ENCODE data around the gene TMPRSS6. TPM values are rescaled to one million over a fixed set of nuclear protein-coding genes. Genes with fewer than 3 reads are reported as not detected.

TMPRSS6 gene
- not detected in 2 replicates for total RNA-seq

GRCh38 chr22:37109242-37109917 is at the start of gene TMPRSS6:
TMPRSS6 (minus strand) TSS chr22:37109713; CDS start chr22:37103417, 6,296 bp downstream.

DNA sequence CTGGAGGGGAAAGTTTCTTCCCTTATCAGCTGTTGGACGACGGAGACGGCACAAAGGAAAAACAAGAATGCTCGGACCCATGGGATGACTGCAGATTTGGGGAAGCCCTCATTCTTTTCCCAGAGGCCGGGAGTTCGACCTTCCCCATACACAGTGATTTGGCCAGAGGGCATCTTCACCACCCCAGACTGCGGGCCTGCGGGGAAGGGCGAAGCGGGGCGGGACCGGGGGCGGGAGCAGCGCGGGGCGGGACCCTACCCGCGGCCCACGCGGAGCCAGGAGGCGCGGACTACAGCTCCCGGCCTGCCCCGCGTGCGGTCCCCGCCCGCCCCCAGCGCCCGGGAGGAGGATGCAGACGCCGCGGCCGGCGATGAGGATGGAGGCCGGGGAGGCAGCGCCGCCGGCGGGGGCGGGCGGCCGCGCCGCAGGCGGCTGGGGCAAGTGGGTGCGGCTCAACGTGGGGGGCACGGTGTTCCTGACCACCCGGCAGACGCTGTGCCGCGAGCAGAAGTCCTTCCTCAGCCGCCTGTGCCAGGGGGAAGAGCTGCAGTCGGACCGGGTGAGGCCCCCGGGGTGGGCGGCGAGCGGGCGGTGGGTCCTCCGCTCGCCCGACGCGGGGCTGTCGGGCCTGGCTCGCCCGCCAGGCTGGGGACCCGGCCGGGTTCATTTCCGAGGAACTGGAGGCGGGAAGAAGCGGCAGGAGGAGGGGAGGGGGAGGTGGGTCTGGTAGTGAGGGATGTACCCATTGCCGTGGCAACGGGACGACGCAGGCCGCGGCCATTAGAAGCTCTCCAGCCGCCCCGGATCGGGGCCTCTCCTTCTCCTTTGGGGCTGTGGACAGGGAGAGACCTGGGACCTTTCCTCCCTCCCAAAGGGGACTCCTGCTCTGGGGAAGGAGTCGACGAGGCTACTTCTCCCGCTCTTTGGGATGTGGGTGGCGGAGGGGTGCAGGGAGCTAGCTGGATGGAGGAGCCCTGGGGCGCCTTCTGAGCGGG is 57.8 kb downstream of the TMPRSS6 start, which contains the start of gene KCTD17:
Gene KCTD17, plus strand, starts transcription at position 352 of the 995 bp plus-strand sequence. Its CDS starts 19 bp downstream, at position 371.

GRCh38 chr22:37019309-37020191 is 90.0 kb downstream of the TMPRSS6 start, which contains the start of the genes MPST and TST:
MPST (plus strand) TSS chr22:37019742; CDS start chr22:37019837, 95 bp downstream.
TST (minus strand) TSS chr22:37019447; CDS start chr22:37018732, 715 bp downstream.

Other genes with a start within 250 kb of the TMPRSS6 start
- gene NCF4, start 248.7 kb downstream of the TMPRSS6 start, total RNA-seq, result not detected in 2 replicates
- gene CSF2RB, start 196.1 kb downstream of the TMPRSS6 start, total RNA-seq, result under 0.01 TPM in 1 of 2 replicates, not detected in the other
- gene TST, start 90.3 kb downstream of the TMPRSS6 start, total RNA-seq, result 31.9 and 38.6 TPM in 2 replicates
- gene MPST, start 90.0 kb downstream of the TMPRSS6 start, total RNA-seq, result 47.5 and 62.5 TPM in 2 replicates
- 30.5 and 40.8 TPM in 2 replicates for gene KCTD17, start 58.0 kb downstream of the TMPRSS6 start, total RNA-seq
- gene IL2RB, start 40.2 kb upstream of the TMPRSS6 start, total RNA-seq, result 0.11 and 0.25 TPM in 2 replicates
- 2.7 and 4.0 TPM in 2 replicates for gene C1QTNF6, start 78.5 kb upstream of the TMPRSS6 start, total RNA-seq
- 0.12 and 0.33 TPM in 2 replicates for gene SSTR3, start 102.8 kb upstream of the TMPRSS6 start, total RNA-seq
- 4.0 and 7.7 TPM in 2 replicates for gene RAC2, start 134.6 kb upstream of the TMPRSS6 start, total RNA-seq
- 0.12 and 0.33 TPM in 2 replicates for gene CYTH4, start 172.8 kb upstream of the TMPRSS6 start, total RNA-seq